Activated CD4-positive, CD25-positive, alpha-beta regulatory T cell treated with anti-CD3 and anti-CD28 coated beads, Interleukin-2, amount 50 U/mL, for 24 hours (primary cell): ENCODE measurements around the gene SAMHD1.
"Not testable (repeated sequence)": the region's sequence is repeated elsewhere in the genome, so short reads cannot be mapped to it uniquely, and the experiment has no call there.

ENCODE experiments used
- ATAC-seq, 2 donors: fragments of 150-1000 bp; cut with Tn5 transposase; one replicate each; pipeline ENCODE4 v1.10.0; 2021; ENCODE audit warnings: mild to moderate bottlenecking in 1 of 2, moderate library complexity in 1 of 2

The SAMHD1 gene

DNA sequence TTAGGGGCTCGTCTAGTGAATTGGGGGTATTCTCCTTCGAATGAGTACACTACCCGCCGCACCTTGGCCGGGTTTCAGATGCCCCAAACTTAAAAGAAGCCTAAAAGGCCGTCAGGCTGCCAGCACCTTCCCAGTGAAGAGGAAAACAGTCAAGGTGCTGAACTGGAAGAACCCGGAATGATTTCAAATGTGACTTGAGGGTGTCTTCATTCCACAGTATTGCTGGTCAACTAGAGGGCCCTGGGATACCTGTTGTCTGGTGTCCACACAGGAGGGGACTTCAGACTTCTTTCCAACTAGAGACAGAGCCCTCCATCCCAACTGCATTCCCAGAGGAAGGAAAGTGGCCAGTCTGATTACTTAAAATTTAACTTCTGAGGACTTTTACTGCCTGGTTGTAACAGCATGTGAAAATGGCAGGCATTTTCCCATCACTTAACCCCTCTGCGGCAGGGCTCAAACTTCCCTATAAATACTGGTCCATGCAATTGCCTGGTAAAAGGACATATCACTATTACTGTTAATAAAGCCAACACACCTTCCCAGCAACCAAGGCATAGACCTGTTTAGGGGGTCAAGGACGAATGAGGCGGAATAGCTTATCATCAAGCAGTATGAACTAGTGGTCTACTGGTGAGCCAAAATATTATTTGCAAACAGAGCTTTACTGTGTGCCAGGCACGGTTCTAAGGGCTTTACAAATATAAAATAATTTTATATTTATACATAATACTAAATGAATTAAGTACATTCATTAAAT lies 651 bp upstream of the SAMHD1 start:
- ATAC-seq = no peak

DNA sequence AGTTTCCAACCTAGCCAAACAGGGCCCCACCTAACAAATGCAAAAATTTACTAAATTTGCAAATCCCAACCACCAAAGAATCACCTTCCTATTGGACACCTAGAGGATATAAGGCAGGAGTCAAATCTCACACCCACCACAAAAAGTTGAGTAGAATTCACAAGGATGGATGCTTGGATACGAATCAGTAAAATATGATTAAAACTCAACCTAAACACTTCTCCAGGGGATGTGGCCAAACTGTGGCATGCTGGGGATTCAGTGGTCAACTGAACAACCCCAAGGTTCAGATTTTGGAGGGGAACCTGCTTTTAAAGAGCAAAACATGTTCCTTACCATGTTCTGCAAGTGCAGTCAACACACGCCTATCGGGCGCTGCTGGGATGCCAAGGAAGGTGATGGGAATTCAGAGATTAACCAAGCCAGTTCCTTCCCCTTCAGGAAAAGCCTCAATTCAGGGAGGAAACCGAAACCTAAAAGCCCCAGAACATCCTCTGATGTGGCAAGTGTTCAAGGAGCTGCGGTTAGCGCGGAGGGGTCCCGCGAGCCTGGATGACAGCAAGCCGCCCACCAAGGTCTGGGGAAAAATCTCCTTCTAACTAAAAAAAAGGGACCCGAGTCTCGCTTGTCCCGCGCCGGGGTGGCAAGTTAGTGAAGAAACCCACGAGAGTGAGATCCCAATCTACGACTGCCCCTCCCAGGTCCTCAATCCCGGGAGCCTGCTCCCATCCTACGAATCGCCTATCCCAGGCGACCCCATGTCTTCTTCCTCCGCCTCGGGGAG lies 902 bp downstream of the SAMHD1 start:
- ATAC-seq = no peak

DNA sequence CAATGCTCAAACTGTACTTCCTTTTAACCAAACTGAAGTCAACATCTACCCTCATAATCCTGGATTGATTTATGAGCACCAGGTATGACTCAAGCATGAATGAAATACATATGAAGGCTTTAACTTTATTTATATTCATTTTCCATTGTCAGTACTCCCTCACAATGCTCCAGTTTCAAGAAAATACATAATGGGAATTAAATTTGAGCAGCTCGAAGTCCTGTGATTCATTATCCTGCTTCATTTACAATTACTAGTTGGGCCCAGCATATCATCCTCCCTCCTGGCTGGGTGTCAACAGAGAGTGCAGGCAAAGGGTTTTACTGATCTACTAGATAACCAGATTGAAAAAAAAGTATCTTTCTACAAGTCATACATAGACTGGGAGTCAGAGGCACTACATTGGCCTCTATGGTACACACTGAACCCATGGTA lies 10.1 kb downstream of the SAMHD1 start:
- ATAC-seq = peak; percentile 74 to 85

GRCh38 chr20:36937402-36937770 lies 14.1 kb downstream of the SAMHD1 start:
- ATAC-seq = no peak

DNA sequence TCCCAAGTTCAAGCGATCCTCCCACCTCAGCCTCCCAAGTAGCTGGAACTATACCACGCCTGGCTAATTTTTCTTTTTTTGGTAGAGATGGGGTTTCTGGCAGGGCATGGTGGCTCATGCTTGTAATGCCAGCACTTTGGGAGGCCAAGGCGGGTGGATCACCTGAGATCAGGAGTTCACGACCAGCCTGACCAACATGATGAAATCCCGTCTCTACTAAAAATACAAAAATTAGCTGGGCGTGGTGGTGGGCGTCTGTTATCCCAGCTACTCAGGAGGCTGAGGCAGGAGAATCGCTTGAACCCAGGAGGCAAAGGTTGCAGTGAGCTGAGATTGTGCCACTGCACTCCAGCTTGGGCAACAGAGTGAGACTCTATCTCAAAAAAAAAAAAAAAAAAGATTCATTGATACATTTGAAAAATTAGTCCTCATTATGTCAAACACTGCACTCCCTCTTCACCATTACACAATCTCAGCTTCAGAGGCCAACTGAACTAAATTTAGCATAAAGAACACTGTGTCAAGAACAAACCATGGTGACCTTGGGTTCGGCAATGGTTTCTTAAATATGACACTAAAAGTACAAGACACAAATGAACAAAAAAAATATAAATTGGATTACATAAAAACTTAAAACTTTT lies 14.6 kb downstream of the SAMHD1 start:
- not testable (repeated sequence) for ATAC-seq

DNA sequence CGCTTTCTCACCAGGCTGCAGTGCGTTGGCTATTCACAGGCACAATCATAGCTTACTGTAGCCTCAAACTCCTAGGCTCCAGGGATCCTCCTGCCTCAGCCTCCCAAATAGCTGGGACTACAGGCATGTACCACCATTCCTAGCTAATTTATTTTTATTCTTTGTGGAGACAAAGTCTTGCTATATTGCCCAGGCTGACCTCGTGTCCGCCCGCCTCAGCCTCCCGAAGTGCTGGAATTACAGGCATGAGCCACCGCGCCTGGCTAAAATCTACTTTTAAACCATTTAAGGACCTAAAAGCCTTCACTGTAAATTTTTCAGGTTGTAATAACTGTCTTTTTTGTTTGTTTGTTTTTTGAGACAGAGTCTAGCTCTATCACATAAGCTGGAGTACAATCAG lies 15.2 kb downstream of the SAMHD1 start:
- ATAC-seq = no peak

GRCh38 chr20:36933571-36933970 lies 17.9 kb downstream of the SAMHD1 start:
- not testable (repeated sequence) for ATAC-seq

DNA sequence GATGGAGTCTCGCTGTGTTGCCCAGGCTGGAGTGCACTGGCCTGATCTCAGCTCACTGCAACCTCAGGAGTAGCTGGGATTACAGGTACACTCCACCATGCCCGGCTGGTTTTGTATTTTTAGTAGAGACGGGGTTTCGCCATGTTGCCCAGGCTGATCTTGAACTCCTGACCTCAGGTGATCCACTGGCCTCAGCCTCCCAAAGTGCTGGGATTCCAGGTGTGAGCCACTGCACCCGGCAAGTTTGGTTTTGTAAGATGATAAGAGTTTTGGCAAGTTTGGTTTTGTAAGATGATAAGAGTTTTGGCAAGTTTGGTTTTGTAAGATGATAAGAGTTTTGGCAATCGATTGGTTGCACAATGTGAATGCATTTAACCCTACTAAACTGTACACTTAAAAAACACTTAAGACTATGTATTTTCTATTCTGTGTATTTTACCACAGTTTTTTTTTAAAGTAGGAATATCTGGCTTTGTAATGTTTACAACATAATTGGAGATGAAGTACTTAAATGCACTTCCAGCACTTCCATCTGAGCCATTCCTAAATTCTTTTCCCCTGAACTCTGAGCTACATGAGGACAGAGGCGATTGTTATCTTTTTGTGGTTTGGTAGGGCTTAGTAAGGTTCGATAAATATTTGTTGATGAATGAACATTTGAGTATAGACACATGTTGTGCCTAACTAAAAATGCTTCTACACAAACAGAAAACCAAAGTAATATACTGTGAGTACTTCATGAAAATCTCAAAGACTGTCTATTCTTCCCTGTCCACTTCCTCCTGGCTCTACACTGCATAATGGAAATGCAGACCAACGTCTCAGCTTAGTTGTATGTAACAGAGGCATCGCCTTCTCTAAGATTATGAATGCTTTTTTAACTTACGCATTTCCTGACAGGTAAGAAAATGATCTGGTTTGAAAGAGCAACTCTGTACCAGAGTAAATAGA lies 18.8 kb downstream of the SAMHD1 start:
- ATAC-seq = no peak

- ATAC-seq = not testable (repeated sequence)
Observed at GRCh38 chr20:36932067-36932466, 19.4 kb downstream of the SAMHD1 start.

DNA sequence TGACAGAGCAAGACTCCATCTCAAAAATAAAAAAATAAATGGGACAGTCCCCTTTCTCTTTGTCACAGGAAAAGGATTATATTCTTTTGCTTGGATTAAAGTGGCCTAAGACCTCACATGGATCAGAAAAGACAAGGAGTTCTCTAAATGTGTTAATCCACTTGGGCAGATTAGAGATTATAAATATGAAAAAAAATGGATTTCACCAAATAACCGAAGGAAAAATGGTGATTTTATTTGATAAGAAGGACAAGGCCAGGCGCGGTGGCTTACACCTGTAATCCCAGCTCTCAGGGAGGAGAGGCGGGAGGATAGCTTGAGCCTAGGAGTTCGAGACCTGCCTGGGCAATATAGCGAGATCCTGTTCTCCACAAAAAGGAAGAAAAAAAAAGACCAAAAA lies 21.8 kb downstream of the SAMHD1 start:
- ATAC-seq = no peak

- no peak for ATAC-seq
Observed at GRCh38 chr20:36929290-36929689, 22.2 kb downstream of the SAMHD1 start.

- ATAC-seq = no peak
Observed at GRCh38 chr20:36927704-36928103, 23.8 kb downstream of the SAMHD1 start.

DNA sequence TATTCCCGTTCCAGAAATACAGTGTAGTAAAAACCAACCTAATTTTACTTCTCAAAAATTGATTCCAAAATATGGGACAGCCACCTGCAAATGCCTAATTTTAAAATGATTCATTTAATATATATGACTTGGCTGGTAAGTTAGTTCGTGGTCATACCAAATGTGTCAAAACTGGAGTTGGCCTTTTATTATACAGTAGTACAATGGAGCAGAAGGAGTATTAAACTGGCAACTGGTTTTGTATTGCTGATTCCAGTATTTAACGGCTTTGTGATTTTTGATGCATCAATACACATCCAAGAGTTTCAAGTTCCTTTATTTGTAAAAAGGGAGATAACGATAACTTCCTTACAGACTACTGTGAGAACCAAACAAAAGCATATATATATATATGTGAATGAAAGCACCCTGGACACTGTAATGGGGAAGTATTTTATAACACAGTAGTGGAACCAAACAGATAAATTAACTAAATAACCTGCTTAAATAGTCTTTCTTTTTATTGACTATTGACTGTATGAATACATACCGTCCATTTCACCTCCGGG lies 24.8 kb downstream of the SAMHD1 start:
- no peak for ATAC-seq

DNA sequence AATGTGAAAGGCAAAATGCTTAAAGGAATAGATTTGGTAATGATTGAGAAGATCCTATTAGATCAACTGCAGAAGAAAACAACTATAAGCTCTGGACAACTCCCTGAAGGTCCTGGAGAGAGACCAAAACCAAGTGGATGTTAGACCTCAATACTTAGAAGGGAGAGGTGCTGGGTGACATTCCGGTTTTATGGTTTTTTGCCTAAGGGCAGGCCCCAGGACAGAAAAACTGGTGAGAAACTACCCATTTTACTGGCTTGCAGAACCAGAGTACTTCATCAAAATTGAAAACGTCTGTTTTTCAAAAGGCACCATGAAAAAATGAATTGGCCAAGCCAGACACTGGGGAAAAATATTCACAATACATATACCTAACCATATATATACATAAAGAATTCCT lies 26.3 kb downstream of the SAMHD1 start:
- no peak for ATAC-seq

DNA sequence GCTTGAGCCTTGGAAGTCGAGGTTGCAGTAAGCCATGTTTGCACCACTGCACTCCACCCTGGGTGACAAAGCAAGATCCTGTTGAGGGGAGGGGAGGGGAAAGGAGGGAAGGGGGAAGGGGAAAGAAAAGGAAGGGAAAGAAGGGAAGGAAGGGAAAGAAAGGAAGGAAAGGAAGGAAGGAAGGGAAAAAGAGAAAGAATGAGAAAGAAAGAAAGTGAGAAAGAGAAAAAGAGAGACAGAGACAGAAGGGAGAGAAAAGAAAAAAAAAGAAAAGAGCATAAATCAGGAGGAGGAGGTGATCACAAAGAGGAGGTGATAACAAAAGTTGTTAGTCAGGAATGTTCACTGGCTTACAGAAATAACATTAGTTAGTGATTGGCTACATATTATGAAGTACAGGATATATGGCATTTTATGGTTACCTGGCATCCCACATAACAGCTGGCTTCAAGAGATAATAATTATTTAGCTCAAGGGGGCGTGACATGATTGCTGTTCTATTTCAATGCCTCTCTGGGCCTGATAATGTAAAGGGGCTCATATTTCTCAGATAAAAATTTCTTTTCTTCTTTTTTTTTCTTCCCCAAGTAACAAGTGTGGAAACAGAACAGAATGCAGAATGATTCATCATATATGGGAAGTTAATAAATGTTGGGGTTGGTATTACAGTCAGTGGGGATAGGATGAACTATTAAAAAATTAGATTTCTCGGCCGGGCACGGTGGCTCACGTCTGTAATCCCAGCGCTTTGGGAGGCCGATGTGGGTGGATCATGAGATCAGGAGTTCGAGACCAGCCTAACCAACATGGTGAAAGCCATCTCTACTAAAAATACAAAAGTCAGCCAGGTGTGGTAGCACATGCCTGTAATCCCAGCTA lies 27.1 kb downstream of the SAMHD1 start:
- ATAC-seq = no peak

GRCh38 chr20:36920334-36920730 lies 31.2 kb downstream of the SAMHD1 start:
- ATAC-seq = no peak

- peak; percentile 70 to 79 for ATAC-seq
Observed at GRCh38 chr20:36919715-36920333, 31.7 kb downstream of the SAMHD1 start.

GRCh38 chr20:36917943-36918342 lies 33.6 kb downstream of the SAMHD1 start:
- no peak for ATAC-seq

DNA sequence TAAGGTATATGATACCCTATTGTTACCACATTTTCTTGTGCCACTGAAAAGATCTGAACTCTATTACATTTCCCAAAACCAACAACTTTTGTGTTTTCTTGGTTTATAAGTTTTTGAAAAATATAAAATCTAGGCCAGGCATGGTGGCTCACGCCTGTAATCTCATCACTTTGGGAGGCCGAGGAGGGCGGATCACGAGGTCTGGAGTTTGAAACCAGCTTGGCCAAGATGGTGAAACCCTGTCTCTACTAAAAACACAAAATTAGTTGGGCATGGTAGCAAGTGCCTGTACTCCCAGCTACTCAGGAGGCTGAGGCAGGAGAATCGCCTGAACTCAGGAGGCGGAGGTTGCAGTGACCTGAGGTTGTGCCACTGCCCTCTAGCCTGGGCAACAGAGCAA lies 34.3 kb downstream of the SAMHD1 start:
- no peak for ATAC-seq

GRCh38 chr20:36916199-36916598 lies 35.3 kb downstream of the SAMHD1 start:
- no peak for ATAC-seq

DNA sequence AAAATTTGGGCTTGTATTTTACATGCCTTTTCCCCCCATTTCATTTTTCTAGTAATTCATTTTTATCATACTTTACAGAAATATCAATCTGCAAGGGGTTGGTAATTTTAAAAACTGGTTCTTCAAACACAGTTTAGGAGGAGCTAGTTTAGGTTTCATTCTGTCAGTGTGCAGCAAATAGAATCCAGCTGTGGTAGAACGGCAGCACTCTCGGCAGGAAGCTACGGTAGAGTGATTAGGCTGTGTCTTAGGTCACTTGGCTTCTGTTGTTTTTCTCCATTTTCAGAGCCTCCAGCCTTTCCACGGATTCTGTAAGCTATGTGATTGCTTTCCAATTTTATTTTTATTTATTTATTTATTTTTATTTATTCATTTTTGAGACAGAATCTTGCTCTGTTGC lies 42.9 kb downstream of the SAMHD1 start:
- ATAC-seq = no peak
